ENCODE data around the gene GNRH2.

- TF ChIP-seq POLR2A (IDR thresholded peaks at IDR 0.05) (no peak), CTCF (IDR thresholded peaks at IDR 0.05) (no peak)
These were observed 38.2 kb downstream of the GNRH2 start for GRCh38 chr20:3081641-3082040.

All from tibial nerve (tissue), 3 donors.